ENCODE results near the gene MARS1. TPM values are rescaled to one million over a fixed set of nuclear protein-coding genes. Genes with fewer than 3 reads are reported as not detected.

The MARS1 gene
- total RNA-seq, 1 donor from 2014 or later, result 351 TPM

GRCh38 chr12:57536597-57536942, 48.7 kb downstream of the MARS1 start:
- H3K4me3 ChIP-seq (ENCODE audit: insufficient read depth, low read depth, low read length), result no peak overlapping the region
- DNase-seq (ENCODE audit: low read depth) (no peak), FAIRE-seq (no peak)
- Mint-ChIP-seq H3K4me3 (ENCODE audit: unreplicated experiment) (no peak overlapping the region), H3K9me3 (ENCODE audit: unreplicated experiment) (no peaks in the 10 kb centered on the region), H3K27me3 (ENCODE audit: low read depth, unreplicated experiment) (no peaks in the 10 kb centered on the region), H3K27ac (ENCODE audit: unreplicated experiment) (no peak overlapping the region), H3K36me3 (ENCODE audit: low read depth, unreplicated experiment) (peaks cover 30% of the 10 kb centered on the region), H3K4me1 (ENCODE audit: low read depth, unreplicated experiment) (peaks cover 10% of the 10 kb centered on the region)
- H3K9me3 ChIP-seq (ENCODE audit: insufficient read depth, low read depth, low read length), result no peaks in the 10 kb centered on the region
- H3K4me1 ChIP-seq (ENCODE audit: insufficient read depth, low read length), result peaks cover 4% of the 10 kb centered on the region
- H3K36me3 ChIP-seq (ENCODE audit: insufficient read depth, low read length), result peaks cover 49% of the 10 kb centered on the region
- TF ChIP-seq CTCF (IDR thresholded peaks at IDR 0.05; ENCODE audit: insufficient read depth, low read depth, low read length) (no peak), EZH2 (IDR thresholded peaks at IDR 0.05; ENCODE audit: insufficient read depth, low read length) (no peak)
- H2AFZ ChIP-seq (ENCODE audit: low read depth, low read length), result no peak overlapping the region
- H3K9ac ChIP-seq (ENCODE audit: low read length), result no peak overlapping the region
- H3K79me2 ChIP-seq (ENCODE audit: insufficient read depth, low read length), result peaks cover 25% of the 10 kb centered on the region
- peaks cover 63% of the 10 kb centered on the region for H4K20me1 ChIP-seq (ENCODE audit: insufficient read depth, low read length)
- no peak overlapping the region for H3K4me2 ChIP-seq (ENCODE audit: low read length)
- H3K27ac ChIP-seq (ENCODE audit: low read depth, low read length), result no peak overlapping the region
- no peaks in the 10 kb centered on the region for H3K27me3 ChIP-seq (ENCODE audit: insufficient read depth, low read length)

- Histone ChIP-seq H3K79me2 (ENCODE audit: insufficient read depth, low read length) (peaks cover 39% of the 10 kb centered on the region), H4K20me1 (ENCODE audit: insufficient read depth, low read length) (peaks cover 64% of the 10 kb centered on the region), H2AFZ (ENCODE audit: low read depth, low read length) (no peak overlapping the region), H3K4me1 (ENCODE audit: insufficient read depth, low read length) (peaks cover 9% of the 10 kb centered on the region), H3K4me2 (ENCODE audit: low read length) (no peak overlapping the region), H3K27me3 (ENCODE audit: insufficient read depth, low read length) (no peaks in the 10 kb centered on the region), H3K36me3 (ENCODE audit: insufficient read depth, low read length) (peaks cover 24% of the 10 kb centered on the region), H3K4me3 (ENCODE audit: insufficient read depth, low read depth, low read length) (no peak overlapping the region), H3K27ac (ENCODE audit: low read depth, low read length) (no peak overlapping the region), H3K9ac (ENCODE audit: low read length) (no peak overlapping the region), H3K9me3 (ENCODE audit: insufficient read depth, low read depth, low read length) (no peaks in the 10 kb centered on the region)
- TF ChIP-seq CTCF (IDR thresholded peaks at IDR 0.05; ENCODE audit: insufficient read depth, low read depth, low read length) (no peak), EZH2 (IDR thresholded peaks at IDR 0.05; ENCODE audit: insufficient read depth, low read length) (no peak)
- H3K27me3 Mint-ChIP-seq (ENCODE audit: low read depth, unreplicated experiment), result no peaks in the 10 kb centered on the region
- H3K36me3 Mint-ChIP-seq (ENCODE audit: low read depth, unreplicated experiment), result peaks cover 21% of the 10 kb centered on the region
- no peak overlapping the region for H3K4me3 Mint-ChIP-seq (ENCODE audit: unreplicated experiment)
- H3K4me1 Mint-ChIP-seq (ENCODE audit: low read depth, unreplicated experiment), result peaks cover 15% of the 10 kb centered on the region
- no peaks in the 10 kb centered on the region for H3K9me3 Mint-ChIP-seq (ENCODE audit: unreplicated experiment)
- no peak overlapping the region for H3K27ac Mint-ChIP-seq (ENCODE audit: unreplicated experiment)
- FAIRE-seq, result no peak
- DNase-seq (ENCODE audit: low read depth), result no peak
Observed at GRCh38 chr12:57539134-57539768, 51.4 kb downstream of the MARS1 start.

GRCh38 chr12:57541001-57541400, 53.1 kb downstream of the MARS1 start:
- Mint-ChIP-seq H3K36me3 (ENCODE audit: low read depth, unreplicated experiment) (peaks cover 18% of the 10 kb centered on the region), H3K4me3 (ENCODE audit: unreplicated experiment) (peak overlapping the region; percentile 14), H3K27me3 (ENCODE audit: low read depth, unreplicated experiment) (no peaks in the 10 kb centered on the region), H3K27ac (ENCODE audit: unreplicated experiment) (no peak overlapping the region), H3K4me1 (ENCODE audit: low read depth, unreplicated experiment) (peaks cover 27% of the 10 kb centered on the region), H3K9me3 (ENCODE audit: unreplicated experiment) (no peaks in the 10 kb centered on the region)
- Histone ChIP-seq H3K79me2 (ENCODE audit: insufficient read depth, low read length) (peaks cover 55% of the 10 kb centered on the region), H2AFZ (ENCODE audit: low read depth, low read length) (no peak overlapping the region), H3K36me3 (ENCODE audit: insufficient read depth, low read length) (peaks cover 17% of the 10 kb centered on the region), H3K4me2 (ENCODE audit: low read length) (peak overlapping the region; percentile 2), H4K20me1 (ENCODE audit: insufficient read depth, low read length) (peaks cover 67% of the 10 kb centered on the region), H3K9me3 (ENCODE audit: insufficient read depth, low read depth, low read length) (no peaks in the 10 kb centered on the region), H3K4me1 (ENCODE audit: insufficient read depth, low read length) (peaks cover 17% of the 10 kb centered on the region), H3K4me3 (ENCODE audit: insufficient read depth, low read depth, low read length) (no peak overlapping the region), H3K9ac (ENCODE audit: low read length) (no peak overlapping the region), H3K27me3 (ENCODE audit: insufficient read depth, low read length) (no peaks in the 10 kb centered on the region), H3K27ac (ENCODE audit: low read depth, low read length) (no peak overlapping the region)
- FAIRE-seq, result no peak
- TF ChIP-seq EZH2 (IDR thresholded peaks at IDR 0.05; ENCODE audit: insufficient read depth, low read length) (no peak), CTCF (IDR thresholded peaks at IDR 0.05; ENCODE audit: insufficient read depth, low read depth, low read length) (no peak)
- peak; percentile 30 for DNase-seq (ENCODE audit: low read depth)
